Neural crest cell (in vitro differentiated cells): ENCODE results near the gene INSC. TPM values are rescaled to one million over a fixed set of nuclear protein-coding genes. Genes with fewer than 3 reads are reported as not detected.

ENCODE experiments used
- DNase-seq: peaks from one replicate; pipeline ENCODE4 v3.0.0; 2021; ENCODE audit warnings: low read depth, mixed read lengths, low spot score
- H3K27ac Mint-ChIP-seq: one replicate; pipeline ENCODE4 v1.8.0; 2021; ENCODE audit warnings: mild to moderate bottlenecking, mixed read lengths; ENCODE audit not compliant: unreplicated experiment
- H3K27me3 Mint-ChIP-seq: 2 replicates; pipeline ENCODE4 v1.8.0; 2021; ENCODE audit warnings: low read depth, mild to moderate bottlenecking, mixed read lengths
- H3K36me3 Mint-ChIP-seq: 2 replicates; pipeline ENCODE4 v1.8.0; 2021; ENCODE audit warnings: low read depth, mild to moderate bottlenecking, mixed read lengths
- H3K4me1 Mint-ChIP-seq: 2 replicates; pipeline ENCODE4 v1.8.0; 2021; ENCODE audit warnings: mixed read lengths
- H3K4me3 Mint-ChIP-seq: one replicate; pipeline ENCODE4 v1.8.0; 2021; ENCODE audit warnings: mild to moderate bottlenecking, mixed read lengths
- H3K9me3 Mint-ChIP-seq: 2 replicates; pipeline ENCODE4 v1.8.0; 2021; ENCODE audit warnings: mixed read lengths
- CTCF ChIP-seq: fragments of 200-600 bp; sonication (generic); conservative IDR thresholded peaks from 2 replicates; pipeline ENCODE4 v1.5.0; 2021; ENCODE audit warnings: antibody characterized with exemption, mild to moderate bottlenecking
- total RNA-seq: library from RNA; stranded (reverse); gene quantifications from 2 replicates; pipeline ENCODE4 v1.2.1, GENCODE V29; 2021

Gene INSC
- total RNA-seq, 1 donor from 2014 or later, result 2.6 TPM

GRCh38 chr11:15192005-15192556 is 77.4 kb downstream of the INSC start:
- H3K9me3 Mint-ChIP-seq, result no peaks in the 10 kb centered on the region

GRCh38 chr11:15194671-15195415 is 80.1 kb downstream of the INSC start:
- H3K9me3 Mint-ChIP-seq, result no peaks in the 10 kb centered on the region
- no peaks in the 10 kb centered on the region for H3K36me3 Mint-ChIP-seq
- TF ChIP-seq CTCF, result no peak
- no peak for DNase-seq
- no peaks in the 10 kb centered on the region for H3K4me1 Mint-ChIP-seq
- H3K27me3 Mint-ChIP-seq, result no peaks in the 10 kb centered on the region
- no peak overlapping the region for H3K4me3 Mint-ChIP-seq
- H3K27ac Mint-ChIP-seq, result no peak overlapping the region

More at GRCh38 chr11:15192005-15192556, 77.4 kb downstream of the INSC start:
- Mint-ChIP-seq H3K27ac (no peak overlapping the region), H3K4me1 (no peaks in the 10 kb centered on the region), H3K27me3 (no peaks in the 10 kb centered on the region), H3K4me3 (no peak overlapping the region), H3K36me3 (no peaks in the 10 kb centered on the region)
- TF ChIP-seq CTCF, result no peak
- no peak for DNase-seq

GRCh38 chr11:15195454-15196200 is 80.9 kb downstream of the INSC start:
- H3K4me1 Mint-ChIP-seq, result no peaks in the 10 kb centered on the region
- H3K9me3 Mint-ChIP-seq, result no peaks in the 10 kb centered on the region
- no peak for DNase-seq
- no peak for TF ChIP-seq CTCF
- no peaks in the 10 kb centered on the region for H3K27me3 Mint-ChIP-seq
- no peak overlapping the region for H3K4me3 Mint-ChIP-seq
- no peaks in the 10 kb centered on the region for H3K36me3 Mint-ChIP-seq
- H3K27ac Mint-ChIP-seq, result no peak overlapping the region

GRCh38 chr11:15196704-15197103 is 82.0 kb downstream of the INSC start:
- no peak for TF ChIP-seq CTCF
- no peak overlapping the region for H3K4me3 Mint-ChIP-seq
- H3K27ac Mint-ChIP-seq, result no peak overlapping the region

GRCh38 chr11:15197696-15198095 is 83.0 kb downstream of the INSC start:
- H3K27me3 Mint-ChIP-seq, result no peaks in the 10 kb centered on the region
- H3K27ac Mint-ChIP-seq, result no peak overlapping the region
- no peaks in the 10 kb centered on the region for H3K9me3 Mint-ChIP-seq
- H3K4me3 Mint-ChIP-seq, result no peak overlapping the region
- DNase-seq, result no peak
- no peaks in the 10 kb centered on the region for H3K4me1 Mint-ChIP-seq
- no peak for TF ChIP-seq CTCF
- H3K36me3 Mint-ChIP-seq, result no peaks in the 10 kb centered on the region

More at GRCh38 chr11:15196704-15197103, 82.0 kb downstream of the INSC start:
- no peaks in the 10 kb centered on the region for H3K36me3 Mint-ChIP-seq
- DNase-seq, result no peak
- H3K9me3 Mint-ChIP-seq, result no peaks in the 10 kb centered on the region
- H3K27me3 Mint-ChIP-seq, result no peaks in the 10 kb centered on the region
- H3K4me1 Mint-ChIP-seq, result no peaks in the 10 kb centered on the region
